Liver (tissue), 9 donors: ENCODE results near the gene FAM53C. TPM values are rescaled to one million over a fixed set of nuclear protein-coding genes. Genes with fewer than 3 reads are reported as not detected.

Source experiments
- DNase-seq: peaks from one replicate; pipeline ENCODE4 v3.0.0-alpha.2; 2017; ENCODE audit warnings: low spot score
- H3K27ac ChIP-seq, 2 donors: one replicate each; pipeline ENCODE4 v1.7.0; 2013; ENCODE audit warnings: inconsistent platforms in 2 of 2, low read length in 2 of 2, control low read depth in 1 of 2, low read depth in 1 of 2, mild to moderate bottlenecking in 1 of 2
- H3K27me3 ChIP-seq, 4 donors: one replicate each; pipeline versions ENCODE4 v1.6.1 to v1.7.0; 2013; ENCODE audit warnings: low read length in 3 of 4, inconsistent platforms in 1 of 4, mild to moderate bottlenecking in 1 of 4, moderate library complexity in 1 of 4; ENCODE audit not compliant: control insufficient read depth in 4 of 4, insufficient read depth in 4 of 4
- H3K36me3 ChIP-seq, 4 donors: one replicate each; pipeline versions ENCODE4 v1.6.1 to v1.7.0; 2013; ENCODE audit warnings: low read length in 3 of 4, mild to moderate bottlenecking in 3 of 4, low read depth in 1 of 4, moderate library complexity in 1 of 4; ENCODE audit not compliant: control insufficient read depth in 4 of 4, insufficient read depth in 3 of 4
- H3K4me1 ChIP-seq, 4 donors: one replicate each; pipeline versions ENCODE4 v1.6.1 to v1.7.0; 2013; ENCODE audit warnings: low read length in 3 of 4, mild to moderate bottlenecking in 3 of 4, moderate library complexity in 1 of 4; ENCODE audit not compliant: control insufficient read depth in 4 of 4, insufficient read depth in 4 of 4
- H3K4me3 ChIP-seq, 3 donors: one replicate each; pipeline versions ENCODE4 v1.6.1 to v1.7.0; 2013; ENCODE audit warnings: low read length in 3 of 3, control low read depth in 1 of 3, low read depth in 1 of 3, mild to moderate bottlenecking in 1 of 3
- H3K9ac ChIP-seq, 2 donors: one replicate each; pipeline ENCODE4 v1.7.0; 2013; ENCODE audit warnings: low read length in 2 of 2, mild to moderate bottlenecking in 2 of 2, moderate library complexity in 2 of 2, control low read depth in 1 of 2, low read depth in 1 of 2
- H3K9me3 ChIP-seq, 4 donors: one replicate each; pipeline versions ENCODE4 v1.6.1 to v1.7.0; 2013; ENCODE audit warnings: low read length in 3 of 4; ENCODE audit not compliant: control insufficient read depth in 4 of 4
- ATF3 ChIP-seq: IDR thresholded peaks from 2 replicates; pipeline ENCODE4 v1.6.1; 2016; ENCODE audit warnings: antibody characterized with exemption
- CTCF ChIP-seq: fragments of 150-350 bp; IDR thresholded peaks from 2 replicates; pipeline ENCODE4 v1.5.1; 2017; ENCODE audit warnings: improper control_type of control experiment, low read depth, low read length; ENCODE audit not compliant: missing input control
- EGR1 ChIP-seq, 2 donors: IDR thresholded peaks; 2 replicates each; pipeline ENCODE4 v1.6.1; 2016 to 2018; ENCODE audit warnings: antibody characterized with exemption in 2 of 2, low read depth in 2 of 2
- FOXA1 ChIP-seq: IDR thresholded peaks from 2 replicates; pipeline ENCODE4 v1.6.1; 2016; ENCODE audit warnings: antibody characterized with exemption
- FOXA2 ChIP-seq: IDR thresholded peaks from 2 replicates; pipeline ENCODE4 v1.6.1; 2016; ENCODE audit warnings: antibody characterized with exemption
- GABPA ChIP-seq, 2 donors: IDR thresholded peaks in 1 of 2; conservative IDR thresholded peaks in 1 of 2; 2 replicates each; pipeline ENCODE4 v1.6.1; 2016; ENCODE audit warnings: antibody characterized with exemption in 2 of 2, mild to moderate bottlenecking in 1 of 2, moderate library complexity in 1 of 2
- HNF4A ChIP-seq, 2 donors: conservative IDR thresholded peaks; 2 replicates each; pipeline ENCODE4 v1.6.1; 2016; ENCODE audit warnings: antibody characterized with exemption in 2 of 2, mild to moderate bottlenecking in 2 of 2
- HNF4G ChIP-seq: IDR thresholded peaks from 2 replicates; pipeline ENCODE4 v1.6.1; 2016; ENCODE audit warnings: antibody characterized with exemption
- JUND ChIP-seq, 2 donors: IDR thresholded peaks; 2 replicates each; pipeline ENCODE4 v1.6.1; 2016; ENCODE audit warnings: antibody characterized with exemption in 2 of 2
- MAX ChIP-seq: IDR thresholded peaks from 2 replicates; pipeline ENCODE4 v1.6.1; 2016; ENCODE audit warnings: antibody characterized with exemption
- NR2F2 ChIP-seq: IDR thresholded peaks from 2 replicates; pipeline ENCODE4 v1.6.1; 2016; ENCODE audit warnings: antibody characterized with exemption
- RAD21 ChIP-seq, 2 donors: IDR thresholded peaks; 2 replicates each; pipeline ENCODE4 v1.6.1; 2016; ENCODE audit warnings: antibody characterized with exemption in 2 of 2, mild to moderate bottlenecking in 2 of 2
- REST ChIP-seq: IDR thresholded peaks from 2 replicates; pipeline ENCODE4 v1.6.1; 2016; ENCODE audit warnings: antibody characterized with exemption, mild to moderate bottlenecking
- RXRA ChIP-seq, 2 donors: IDR thresholded peaks; 2 replicates each; pipeline ENCODE4 v1.6.1; 2017 to 2018; ENCODE audit warnings: antibody characterized with exemption in 2 of 2, mild to moderate bottlenecking in 1 of 2
- SP1 ChIP-seq: IDR thresholded peaks from 2 replicates; pipeline ENCODE4 v1.6.1; 2018; ENCODE audit warnings: antibody characterized with exemption, mild to moderate bottlenecking
- TAF1 ChIP-seq: conservative IDR thresholded peaks from 2 replicates; pipeline ENCODE4 v1.6.1; 2016; ENCODE audit warnings: antibody characterized with exemption, mild to moderate bottlenecking
- ZBTB33 ChIP-seq: IDR thresholded peaks from 2 replicates; pipeline ENCODE4 v1.6.1; 2016; ENCODE audit warnings: antibody characterized with exemption
- WGBS: extraction: QIAGEN DNeasy Blood & Tissue Kit; methylation state at CpG from one replicate; pipeline ENCODE4 v1.1.7; 2013; 5-methylcytosine and 5-hydroxymethylcytosine counted together
- polyA plus RNA-seq, 2 donors: library from polyadenylated mRNA; stranded (reverse) in 1 of 2; unstranded in 1 of 2; fragments of 200-250 nt in 1 of 2; fragments of >200 nt in 1 of 2; fragmentation: Nextera tagmentation in 1 of 2; extraction: Ambion mirVana in 1 of 2; gene quantifications; one replicate each; pipeline versions ENCODE4 v1.2.1 to v1.2.3, GENCODE V29; 2013 to 2015
- total RNA-seq, 2 donors: library from RNA; depleted of rRNA; stranded (reverse); fragments of >200 nt; gene quantifications; one replicate each; pipeline ENCODE4 v1.2.3, GENCODE V29; 2014
- donor health status: healthy.
- donor health status: healthy.
- donor health status: healthy.
- donor health status: healthy.
- donor health status: healthy.

FAM53C gene
- total and polyA plus RNA-seq, 4 donors, result 4.2 to 16.9 (median 8.9) TPM

GRCh38 chr5:138369261-138369660 lies 31.2 kb downstream of the FAM53C start:
- no peaks in the 10 kb centered on the region for H3K9me3 ChIP-seq
- TF ChIP-seq FOXA2, result no peak
- no peak for TF ChIP-seq RAD21 (IDR thresholded peaks at IDR 0.05)
- no peak for TF ChIP-seq HNF4A (conservative IDR thresholded peaks at IDR 0.05)
- TF ChIP-seq NR2F2, result no peak
- no peak for TF ChIP-seq TAF1
- no peak for TF ChIP-seq ZBTB33
- TF ChIP-seq CTCF, result no peak
- no peak for TF ChIP-seq SP1
- no peak for TF ChIP-seq HNF4G
- no peak for TF ChIP-seq GABPA (IDR thresholded peaks at IDR 0.05 in 1 of 2, conservative IDR thresholded peaks at IDR 0.05 in 1 of 2)
- TF ChIP-seq FOXA1, result no peak
- no peak for TF ChIP-seq RXRA (IDR thresholded peaks at IDR 0.05)
- TF ChIP-seq REST, result no peak
- TF ChIP-seq ATF3, result no peak
- no peak for TF ChIP-seq EGR1 (IDR thresholded peaks at IDR 0.05; ENCODE audit: low read depth in 2 of 2)
- TF ChIP-seq MAX, result no peak
- TF ChIP-seq JUND (IDR thresholded peaks at IDR 0.05), result no peak
- DNase-seq, result no peak
- H3K27ac ChIP-seq, result peak overlapping the region; percentile 5 to 66
- H3K4me1 ChIP-seq, result peaks cover 0 to 8% (median 4%) of the 10 kb centered on the region in 4 donors
- no peaks in the 10 kb centered on the region for H3K27me3 ChIP-seq
- WGBS, result 84% methylated on average over 5 of the region's 5 CpGs
- H3K36me3 ChIP-seq, result peaks cover 0 to 2% (median 0%) of the 10 kb centered on the region in 4 donors
- no peak overlapping the region for H3K4me3 ChIP-seq
- H3K9ac ChIP-seq, result no peak overlapping the region

- 80% methylated on average over 2 of the region's 2 CpGs for WGBS
- no peak for DNase-seq
- H3K27ac ChIP-seq, result peak overlapping the region; percentile 5 to 66
- peak overlapping the region in 1 of 2 donors; percentile 31 for H3K9ac ChIP-seq
- H3K4me3 ChIP-seq, result no peak overlapping the region
- no peaks in the 10 kb centered on the region for H3K27me3 ChIP-seq
- no peak for TF ChIP-seq HNF4G
- TF ChIP-seq CTCF, result no peak
- TF ChIP-seq ZBTB33, result no peak
- TF ChIP-seq HNF4A (conservative IDR thresholded peaks at IDR 0.05), result no peak
- TF ChIP-seq MAX, result no peak
- TF ChIP-seq SP1, result no peak
- TF ChIP-seq GABPA (IDR thresholded peaks at IDR 0.05 in 1 of 2, conservative IDR thresholded peaks at IDR 0.05 in 1 of 2), result no peak
- no peak for TF ChIP-seq RXRA (IDR thresholded peaks at IDR 0.05)
- no peak for TF ChIP-seq EGR1 (IDR thresholded peaks at IDR 0.05; ENCODE audit: low read depth in 2 of 2)
- TF ChIP-seq ATF3, result no peak
- H3K4me1 ChIP-seq, result peaks cover 0 to 8% (median 4%) of the 10 kb centered on the region in 4 donors
- no peaks in the 10 kb centered on the region for H3K9me3 ChIP-seq
- peaks cover 0 to 4% (median 1%) of the 10 kb centered on the region in 4 donors for H3K36me3 ChIP-seq
Observed at GRCh38 chr5:138369706-138370105, 31.6 kb downstream of the FAM53C start.
